Umbilical cord (tissue), 2 donors: ENCODE data around the gene GRAMD2A. TPM values are rescaled to one million over a fixed set of nuclear protein-coding genes. Genes with fewer than 3 reads are reported as not detected.

Source experiments
- DNase-seq: peaks from one replicate; pipeline ENCODE4 v3.0.0-alpha.2; 2015; ENCODE audit warnings: low spot score
- total RNA-seq: library from RNA; depleted of rRNA; stranded (reverse); fragments of >200 nt; gene quantifications from one replicate; pipeline ENCODE4 v1.2.3, GENCODE V29; 2014; ENCODE audit warnings: low replicate concordance; ENCODE audit not compliant: insufficient read depth

The GRAMD2A gene
- total RNA-seq, 1 donor from 2014 or later: 1.9 TPM

- DNase-seq: no peak
Observed at GRCh38 chr15:72136170-72137051, 61.2 kb downstream of the GRAMD2A start.

- no peak for DNase-seq
Observed at GRCh38 chr15:72135719-72136118, 61.9 kb downstream of the GRAMD2A start.

DNA sequence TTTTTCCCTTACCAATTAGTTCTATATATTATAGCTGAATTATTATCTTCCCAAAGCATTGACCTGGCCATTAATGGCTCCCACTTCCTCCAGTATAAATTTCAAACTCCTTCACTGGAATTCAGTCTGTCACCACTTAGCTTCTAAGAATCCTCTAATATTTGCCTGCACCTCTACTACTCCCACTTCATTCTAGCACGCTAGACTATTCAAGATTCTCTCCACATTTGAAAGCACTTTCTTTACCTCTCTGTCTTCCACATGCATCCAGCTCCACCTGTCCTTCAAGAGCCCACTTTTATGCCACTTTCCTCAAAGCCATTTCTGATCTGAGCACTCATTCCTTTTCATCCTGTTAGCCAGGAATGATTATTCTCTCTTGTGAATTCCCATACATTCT lies 64.4 kb downstream of the GRAMD2A start:
- no peak for DNase-seq

- DNase-seq: no peak
Observed at GRCh38 chr15:72131922-72132321, 65.7 kb downstream of the GRAMD2A start.

GRCh38 chr15:72130272-72130671 lies 67.3 kb downstream of the GRAMD2A start:
- DNase-seq: no peak

DNA sequence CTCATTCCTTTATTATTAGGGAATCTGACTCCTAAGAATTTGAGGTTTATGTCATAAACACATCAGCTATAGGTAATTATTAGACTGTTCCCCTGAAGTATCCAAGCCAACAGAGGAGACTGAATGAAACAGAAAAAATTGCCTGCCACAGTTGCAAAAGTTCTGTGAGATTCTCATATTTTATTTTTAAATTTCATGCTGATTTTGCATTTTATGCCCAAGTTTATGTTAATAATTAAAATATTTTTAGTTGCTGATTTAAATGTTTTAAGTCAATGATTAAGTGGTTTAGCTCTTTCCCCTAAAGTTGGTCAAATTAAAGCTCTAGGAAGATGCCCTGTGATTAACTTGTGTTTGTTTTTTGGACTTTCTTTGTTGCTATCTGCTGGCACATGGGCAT lies 69.2 kb downstream of the GRAMD2A start:
- DNase-seq: no peak

- DNase-seq: no peak
Observed at GRCh38 chr15:72127724-72128322, 69.8 kb downstream of the GRAMD2A start.

DNA sequence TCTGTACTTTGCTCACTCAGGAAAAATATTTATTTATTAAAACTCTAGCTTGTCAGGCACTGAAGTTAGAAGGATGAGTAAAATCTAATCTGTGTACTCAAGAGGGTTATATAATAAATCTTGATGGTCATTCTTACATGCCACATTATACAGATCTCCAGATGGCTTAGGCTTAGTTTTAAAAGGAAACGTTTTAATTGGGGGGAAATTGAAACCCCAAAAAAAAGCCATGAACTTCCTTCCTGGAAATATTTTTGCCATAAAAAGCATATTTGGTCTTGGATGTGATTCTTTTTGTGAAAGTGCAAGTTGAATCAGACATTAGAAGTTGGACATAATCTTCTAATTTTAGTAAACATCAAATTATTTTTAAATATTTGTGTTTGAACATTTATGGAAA lies 73.4 kb downstream of the GRAMD2A start:
- DNase-seq: no peak

GRCh38 chr15:72118017-72118978 lies 79.3 kb downstream of the GRAMD2A start, which contains the start of the genes MYO9A and SENP8:
TSS of gene MYO9A (minus strand) at chr15:72118150. CDS start at chr15:72046563, 71,587 bp downstream.
TSS of gene SENP8 (plus strand) at chr15:72118403. CDS start at chr15:72139624, 21,221 bp downstream.
- peak; percentile 99 for DNase-seq

DNA sequence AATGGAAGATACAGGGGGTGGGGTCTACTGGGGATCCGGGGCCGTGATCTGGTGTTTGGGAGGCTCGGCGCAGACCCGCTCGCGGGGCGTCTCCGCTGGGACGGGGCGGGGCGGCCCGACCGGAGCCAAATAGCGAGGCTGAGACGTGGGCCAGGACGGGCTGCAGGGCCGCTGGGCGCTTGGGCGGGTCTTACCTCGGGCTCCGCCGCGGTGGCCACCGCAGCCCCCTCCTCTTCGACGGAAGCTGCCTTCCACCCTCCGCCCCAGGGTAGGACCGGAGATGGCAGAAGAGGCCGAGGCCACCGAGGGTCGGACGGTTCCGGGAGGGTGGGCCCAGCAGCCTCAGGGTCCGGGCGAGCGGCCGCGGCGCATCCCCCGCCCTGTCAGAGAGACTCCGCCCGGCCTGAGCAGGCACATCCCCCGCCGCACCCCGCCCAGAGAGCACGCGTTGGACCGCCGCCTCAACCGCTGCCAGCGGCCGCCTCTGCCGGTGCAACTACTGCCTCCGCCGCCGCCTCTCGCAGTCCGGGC lies 80.0 kb downstream of the GRAMD2A start:
- DNase-seq: peak; percentile 88

DNA sequence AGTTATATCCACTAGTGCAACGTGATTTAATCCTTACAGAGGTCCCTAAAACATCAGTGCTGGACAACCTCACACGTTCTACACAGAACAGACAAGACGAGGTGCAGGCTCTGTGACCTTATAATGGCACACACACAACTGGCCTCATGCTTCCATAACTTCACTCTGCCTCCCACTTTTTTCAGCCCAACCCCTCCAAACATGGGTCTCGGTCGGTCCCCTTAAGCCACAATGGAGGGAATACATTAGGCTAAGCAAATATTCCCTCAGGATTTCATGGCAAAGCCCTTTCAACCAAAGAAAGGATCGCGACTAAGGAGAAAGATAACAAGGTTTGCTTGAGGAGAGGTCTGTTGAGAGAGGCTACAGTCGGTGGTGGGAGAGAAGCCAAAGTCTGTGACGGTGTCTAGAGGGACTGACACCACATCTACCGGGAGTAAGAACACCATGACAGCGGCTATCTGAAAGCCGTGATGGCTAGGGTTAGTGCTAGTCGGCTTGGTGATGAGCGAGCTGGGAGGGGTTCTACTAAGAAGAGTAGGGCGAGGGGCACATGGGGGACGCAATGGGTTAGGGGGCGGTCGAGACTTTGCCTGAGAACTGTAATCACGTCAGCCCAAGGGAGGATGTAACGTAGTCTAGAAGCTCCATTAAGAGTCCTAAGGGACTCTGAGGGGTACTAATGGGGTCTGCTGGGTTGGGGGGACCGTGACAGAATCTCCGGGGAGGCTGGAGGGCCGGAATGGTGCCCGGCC lies 80.7 kb downstream of the GRAMD2A start:
- peak; percentile 61 for DNase-seq

DNA sequence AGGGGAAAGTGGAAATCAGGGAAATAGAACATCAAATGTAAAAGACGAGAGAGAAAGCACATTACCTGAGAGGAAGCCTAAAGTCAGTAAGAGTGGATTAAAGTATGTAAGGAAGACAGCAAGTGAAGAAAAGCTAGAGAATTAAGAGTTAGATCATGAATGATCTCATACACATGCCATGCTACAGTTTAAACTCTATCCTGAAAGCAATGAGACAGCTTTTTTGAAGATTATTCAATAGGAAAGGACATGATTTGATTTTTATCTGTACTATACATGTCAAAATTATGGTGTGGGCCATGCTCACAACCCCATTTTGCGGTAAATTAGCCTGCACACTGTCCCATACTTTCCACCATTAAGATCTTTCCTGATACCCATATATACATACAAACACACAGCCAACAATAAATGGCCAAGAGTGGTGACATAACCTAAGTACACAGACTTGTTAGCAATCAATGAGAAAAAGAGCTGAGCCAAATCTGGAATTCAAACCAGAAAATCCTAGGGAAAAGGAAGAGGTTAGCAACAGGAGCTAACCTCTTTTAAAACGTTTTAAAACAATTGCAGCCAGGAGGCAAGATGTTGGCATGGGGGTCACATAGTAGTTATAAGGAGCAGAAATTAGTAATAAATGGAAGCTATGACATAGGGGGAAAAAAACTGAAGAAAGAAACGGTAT lies 84.1 kb downstream of the GRAMD2A start:
- DNase-seq: no peak

DNA sequence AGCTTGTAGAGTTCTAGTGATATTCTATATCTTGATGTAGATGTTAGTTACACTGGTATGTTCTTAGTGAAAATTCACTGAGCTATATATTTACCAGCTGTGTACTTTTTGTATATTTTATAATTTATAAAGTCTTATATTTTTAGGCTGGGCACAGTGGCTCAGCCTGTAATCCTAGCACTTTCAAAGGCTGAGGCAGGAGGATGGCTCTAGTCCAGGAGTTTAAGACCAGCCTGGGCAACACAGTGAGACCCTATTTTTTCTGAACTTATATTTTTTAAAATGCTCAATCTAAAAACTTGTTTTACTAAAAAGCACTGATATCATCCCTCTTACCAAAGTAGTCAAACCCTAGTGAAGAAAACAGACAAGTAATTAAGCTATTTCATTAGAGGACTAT lies 84.8 kb downstream of the GRAMD2A start:
- no peak for DNase-seq

GRCh38 chr15:72112116-72112515 lies 85.5 kb downstream of the GRAMD2A start:
- no peak for DNase-seq

DNA sequence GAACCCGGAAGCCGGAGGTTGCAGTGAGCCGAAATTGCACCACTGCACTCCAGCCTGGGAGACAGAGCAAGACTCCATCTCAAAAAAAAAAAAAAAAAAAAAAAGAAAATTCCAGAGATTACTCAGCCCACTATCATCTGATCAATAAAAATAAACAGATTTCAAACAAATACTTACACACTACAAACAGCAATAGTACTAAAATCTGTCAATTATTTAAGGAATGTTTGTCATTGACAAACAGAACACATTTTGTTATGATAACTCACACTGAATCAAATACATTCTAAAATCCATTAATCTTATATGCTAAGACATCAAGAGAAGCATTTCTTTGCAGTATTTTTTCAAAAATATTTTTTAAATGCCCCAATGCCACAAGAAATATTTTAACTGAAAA lies 87.2 kb downstream of the GRAMD2A start:
- DNase-seq: no peak

Other genes with a start within 250 kb of the GRAMD2A start
- gene MYO9A, start 79.6 kb downstream of the GRAMD2A start, total RNA-seq: 88.4 TPM
- 7.5 TPM for gene SENP8, start 79.4 kb downstream of the GRAMD2A start, total RNA-seq
- 343 TPM for gene PKM, start 33.4 kb upstream of the GRAMD2A start, total RNA-seq
- 20.0 TPM for gene PARP6, start 74.8 kb upstream of the GRAMD2A start, total RNA-seq
- 1.9 TPM for gene CELF6, start 122.4 kb upstream of the GRAMD2A start, total RNA-seq
- 85.5 TPM for gene HEXA, start 178.2 kb upstream of the GRAMD2A start, total RNA-seq
- 1.9 TPM for gene TMEM202, start 200.5 kb upstream of the GRAMD2A start, total RNA-seq